AG10803 (cell line): ENCODE measurements around the gene ITFG2.
"Not testable (repeated sequence)": the region's sequence is repeated elsewhere in the genome, so short reads cannot be mapped to it uniquely, and the experiment has no call there.

Source experiments
- DNase-seq: peaks from one replicate; pipeline ENCODE4 v3.0.0; 2010; ENCODE audit warnings: low read depth
- H3K4me3 ChIP-seq: 2 replicates; pipeline ENCODE4 v1.5.1; 2011; ENCODE audit warnings: mild to moderate bottlenecking, low read length, control low read depth
- TF ChIP-seq, protein P1 (sequence below): conservative IDR thresholded peaks from 2 replicates; pipeline ENCODE4 v1.5.1; 2011; ENCODE audit warnings: mild to moderate bottlenecking, low read length, control low read depth, inconsistent platforms

ITFG2 gene

GRCh38 chr12:2862876-2863275 lies 50.4 kb downstream of the ITFG2 start:
- DNase-seq, result no peak
- no peak overlapping the region for H3K4me3 ChIP-seq
- TF ChIP-seq, protein P1, sequence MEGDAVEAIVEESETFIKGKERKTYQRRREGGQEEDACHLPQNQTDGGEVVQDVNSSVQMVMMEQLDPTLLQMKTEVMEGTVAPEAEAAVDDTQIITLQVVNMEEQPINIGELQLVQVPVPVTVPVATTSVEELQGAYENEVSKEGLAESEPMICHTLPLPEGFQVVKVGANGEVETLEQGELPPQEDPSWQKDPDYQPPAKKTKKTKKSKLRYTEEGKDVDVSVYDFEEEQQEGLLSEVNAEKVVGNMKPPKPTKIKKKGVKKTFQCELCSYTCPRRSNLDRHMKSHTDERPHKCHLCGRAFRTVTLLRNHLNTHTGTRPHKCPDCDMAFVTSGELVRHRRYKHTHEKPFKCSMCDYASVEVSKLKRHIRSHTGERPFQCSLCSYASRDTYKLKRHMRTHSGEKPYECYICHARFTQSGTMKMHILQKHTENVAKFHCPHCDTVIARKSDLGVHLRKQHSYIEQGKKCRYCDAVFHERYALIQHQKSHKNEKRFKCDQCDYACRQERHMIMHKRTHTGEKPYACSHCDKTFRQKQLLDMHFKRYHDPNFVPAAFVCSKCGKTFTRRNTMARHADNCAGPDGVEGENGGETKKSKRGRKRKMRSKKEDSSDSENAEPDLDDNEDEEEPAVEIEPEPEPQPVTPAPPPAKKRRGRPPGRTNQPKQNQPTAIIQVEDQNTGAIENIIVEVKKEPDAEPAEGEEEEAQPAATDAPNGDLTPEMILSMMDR, result no peak

GRCh38 chr12:2863402-2863801 lies 50.9 kb downstream of the ITFG2 start:
- not testable (repeated sequence) for DNase-seq, H3K4me3 ChIP-seq

DNA sequence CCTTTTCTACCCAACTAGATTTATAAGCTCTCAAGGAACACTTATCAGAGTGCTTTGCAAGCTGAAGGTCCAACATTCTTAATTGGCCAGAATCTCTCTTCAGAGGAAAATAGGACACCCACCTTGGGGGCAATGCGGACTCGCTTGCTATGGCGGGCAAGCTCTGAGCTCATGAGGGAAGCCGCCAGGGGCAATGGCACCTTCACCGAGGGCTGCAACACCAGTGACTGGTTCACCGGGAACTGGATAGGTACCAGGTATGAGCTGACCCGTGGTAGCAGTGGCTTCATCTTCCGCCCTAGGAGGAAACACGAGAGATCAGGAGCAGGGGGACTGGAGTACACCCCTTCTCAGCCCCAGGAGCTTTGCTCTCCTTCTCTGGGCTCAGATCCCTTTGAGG lies 51.7 kb downstream of the ITFG2 start:
- DNase-seq, result no peak
- no peak overlapping the region for H3K4me3 ChIP-seq
- TF ChIP-seq, protein P1, result no peak

GRCh38 chr12:2868986-2869632 lies 56.6 kb downstream of the ITFG2 start:
- DNase-seq, result peak; percentile 18
- H3K4me3 ChIP-seq, result not testable (repeated sequence)
